CD14-positive monocyte (primary cell): Measurements from ENCODE around the gene CDK15. TPM values are rescaled to one million over a fixed set of nuclear protein-coding genes. Genes with fewer than 3 reads are reported as not detected.

ENCODE experiments used
- DNase-seq, 3 donors: peaks; one replicate each; pipeline ENCODE4 v3.0.0-alpha.2; 2011 to 2022
- H2AFZ ChIP-seq: 2 replicates; pipeline ENCODE4 v1.6.0; 2012; ENCODE audit warnings: mild to moderate bottlenecking, low read depth, low read length, inconsistent platforms; ENCODE audit not compliant: insufficient read depth, poor library complexity, severe bottlenecking
- H3K27ac ChIP-seq, 2 donors: 1 replicate in 1 of 2; 2 replicates in 1 of 2; pipeline ENCODE4 v1.5.1; 2012 to 2013; ENCODE audit warnings: low read length in 2 of 2, control low read depth in 1 of 2, inconsistent platforms in 1 of 2, low read depth in 1 of 2, mild to moderate bottlenecking in 1 of 2
- H3K27me3 ChIP-seq, 2 donors: one replicate each; pipeline versions ENCODE4 v1.6.0 to v1.6.1; 2011 to 2013; ENCODE audit warnings: low read length in 2 of 2; ENCODE audit not compliant: control insufficient read depth in 2 of 2, insufficient read depth in 2 of 2
- H3K36me3 ChIP-seq, 2 donors: replicated peaks in 1 of 2; 1 replicate in 1 of 2; 2 replicates in 1 of 2; pipeline versions ENCODE4 v1.5.1 to v1.6.1; 2012 to 2013; ENCODE audit warnings: low read length in 2 of 2, control low read depth in 1 of 2, inconsistent platforms in 1 of 2, mild to moderate bottlenecking in 1 of 2; ENCODE audit not compliant: insufficient read depth in 2 of 2, control insufficient read depth in 1 of 2
- H3K4me1 ChIP-seq, 2 donors: 1 replicate in 1 of 2; 2 replicates in 1 of 2; pipeline versions ENCODE4 v1.5.1 to v1.6.1; 2012 to 2013; ENCODE audit warnings: low read length in 2 of 2, control low read depth in 1 of 2, inconsistent platforms in 1 of 2, mild to moderate bottlenecking in 1 of 2, moderate library complexity in 1 of 2; ENCODE audit not compliant: insufficient read depth in 2 of 2, control insufficient read depth in 1 of 2
- H3K4me2 ChIP-seq: replicated peaks from 2 replicates; pipeline ENCODE3; 2012; ENCODE audit warnings: low read length, moderate library complexity, mild to moderate bottlenecking; ENCODE audit not compliant: poor library complexity, severe bottlenecking; ENCODE audit errors: extremely low read depth
- H3K4me3 ChIP-seq, 3 experiments: fragments of 200-600 bp in 1 of 3; sonication (generic) in 1 of 3; replicated peaks in 1 of 3; 1 replicate in 2 of 3; 2 replicates in 1 of 3; pipeline ENCODE4 v1.5.1; 2011 to 2013; ENCODE audit warnings: low read length in 3 of 3, mild to moderate bottlenecking in 3 of 3, control low read depth in 2 of 3, low read depth in 2 of 3, inconsistent platforms in 1 of 3, moderate library complexity in 1 of 3
- H3K79me2 ChIP-seq: 2 replicates; pipeline ENCODE4 v1.6.0; 2012; ENCODE audit warnings: mild to moderate bottlenecking, control low read depth, inconsistent platforms, low read length, moderate library complexity; ENCODE audit not compliant: insufficient read depth
- H3K9ac ChIP-seq: 2 replicates; pipeline ENCODE4 v1.6.0; 2017; ENCODE audit warnings: low read length, mild to moderate bottlenecking; ENCODE audit not compliant: insufficient read depth, poor library complexity, severe bottlenecking
- H3K9me3 ChIP-seq, 2 donors: replicated peaks in 1 of 2; 1 replicate in 1 of 2; 2 replicates in 1 of 2; pipeline versions ENCODE4 v1.5.1 to v1.6.1; 2012 to 2013; ENCODE audit warnings: low read length in 2 of 2, control low read depth in 1 of 2; ENCODE audit not compliant: control insufficient read depth in 1 of 2, insufficient read depth in 1 of 2
- H4K20me1 ChIP-seq: 2 replicates; pipeline ENCODE4 v1.6.0; 2012; ENCODE audit warnings: mild to moderate bottlenecking, low read length, control low read depth, moderate library complexity; ENCODE audit not compliant: insufficient read depth
- H3K27ac Mint-ChIP-seq, 7 donors: one replicate each; pipeline ENCODE4 v1.8.0; 2020; ENCODE audit warnings: mild to moderate bottlenecking in 7 of 7, mixed read lengths in 7 of 7, moderate library complexity in 6 of 7, inconsistent platforms in 2 of 7
- H3K27me3 Mint-ChIP-seq, 3 donors: one replicate each; pipeline ENCODE4 v1.8.0; 2021 to 2022; ENCODE audit warnings: low read depth in 3 of 3, mild to moderate bottlenecking in 3 of 3, mixed read lengths in 3 of 3, moderate library complexity in 3 of 3, inconsistent platforms in 1 of 3
- H3K36me3 Mint-ChIP-seq, 2 donors: one replicate each; pipeline ENCODE4 v1.8.0; 2020; ENCODE audit warnings: mixed read lengths in 2 of 2, inconsistent platforms in 1 of 2, mild to moderate bottlenecking in 1 of 2
- H3K4me1 Mint-ChIP-seq: one replicate; pipeline ENCODE4 v1.8.0; 2020; ENCODE audit warnings: mild to moderate bottlenecking, mixed read lengths
- H3K4me3 Mint-ChIP-seq, 2 donors: one replicate each; pipeline ENCODE4 v1.8.0; 2020; ENCODE audit warnings: mild to moderate bottlenecking in 2 of 2, mixed read lengths in 2 of 2, moderate library complexity in 1 of 2
- H3K9me3 Mint-ChIP-seq, 7 donors: one replicate each; pipeline ENCODE4 v1.8.0; 2020 to 2022; ENCODE audit warnings: mixed read lengths in 7 of 7, mild to moderate bottlenecking in 6 of 7, moderate library complexity in 6 of 7, inconsistent platforms in 2 of 7
- whole genome bisulfite sequencing: methylation state at CpG from one replicate; pipeline ENCODE4 v1.1.5; 2013; ENCODE audit warnings: missing lambda C conversion rate; ENCODE audit not compliant: insufficient coverage; 5-methylcytosine and 5-hydroxymethylcytosine counted together
- intact Hi-C, 2 donors: fragments of 100-400 bp; cut with micrococcal nuclease; formaldehyde crosslinking; loops; one replicate each; pipeline versions ENCODE4 v1.15.0 to v1.15.1; 2023
- polyA plus RNA-seq, 3 donors: library from polyadenylated mRNA; depleted of rRNA in 1 of 3; unstranded in 2 of 3; stranded (reverse) in 1 of 3; fragments of 300-500 nt in 2 of 3; fragments of >200 nt in 1 of 3; fragmentation: Illumina TruSeq in 2 of 3; gene quantifications; 1 replicate in 2 of 3; 2 replicates in 1 of 3; pipeline ENCODE4 v1.2.3, GENCODE V29; 2012 to 2021
- TF ChIP-seq, protein P1 (sequence below): fragments of 200-600 bp; IDR thresholded peaks from one replicate; pipeline ENCODE4 v1.8.0; 2022; ENCODE audit warnings: antibody characterized with exemption, mild to moderate bottlenecking

CDK15 gene
- polyA plus RNA-seq, 3 donors = not detected

GRCh38 chr2:201827621-201828020 lies 21.3 kb downstream of the CDK15 start:
- TF ChIP-seq, protein P1, sequence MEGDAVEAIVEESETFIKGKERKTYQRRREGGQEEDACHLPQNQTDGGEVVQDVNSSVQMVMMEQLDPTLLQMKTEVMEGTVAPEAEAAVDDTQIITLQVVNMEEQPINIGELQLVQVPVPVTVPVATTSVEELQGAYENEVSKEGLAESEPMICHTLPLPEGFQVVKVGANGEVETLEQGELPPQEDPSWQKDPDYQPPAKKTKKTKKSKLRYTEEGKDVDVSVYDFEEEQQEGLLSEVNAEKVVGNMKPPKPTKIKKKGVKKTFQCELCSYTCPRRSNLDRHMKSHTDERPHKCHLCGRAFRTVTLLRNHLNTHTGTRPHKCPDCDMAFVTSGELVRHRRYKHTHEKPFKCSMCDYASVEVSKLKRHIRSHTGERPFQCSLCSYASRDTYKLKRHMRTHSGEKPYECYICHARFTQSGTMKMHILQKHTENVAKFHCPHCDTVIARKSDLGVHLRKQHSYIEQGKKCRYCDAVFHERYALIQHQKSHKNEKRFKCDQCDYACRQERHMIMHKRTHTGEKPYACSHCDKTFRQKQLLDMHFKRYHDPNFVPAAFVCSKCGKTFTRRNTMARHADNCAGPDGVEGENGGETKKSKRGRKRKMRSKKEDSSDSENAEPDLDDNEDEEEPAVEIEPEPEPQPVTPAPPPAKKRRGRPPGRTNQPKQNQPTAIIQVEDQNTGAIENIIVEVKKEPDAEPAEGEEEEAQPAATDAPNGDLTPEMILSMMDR = no peak
- Histone ChIP-seq H3K27me3 (no peaks in the 10 kb centered on the region), H3K27ac (no peak overlapping the region), H3K9ac (no peak overlapping the region), H2AFZ (no peak overlapping the region), H3K79me2 (no peaks in the 10 kb centered on the region), H3K36me3 (no peaks in the 10 kb centered on the region), H4K20me1 (no peaks in the 10 kb centered on the region), H3K4me3 (no peak overlapping the region), H3K9me3 (no peaks in the 10 kb centered on the region), H3K4me2 (no peak overlapping the region), H3K4me1 (no peaks in the 10 kb centered on the region)
- Mint-ChIP-seq H3K9me3 (peaks cover 0 to 6% (median 0%) of the 10 kb centered on the region in 7 donors), H3K27ac (no peak overlapping the region), H3K27me3 (peaks cover 0 to 2% (median 1%) of the 10 kb centered on the region in 3 donors), H3K4me1 (peaks cover 3% of the 10 kb centered on the region), H3K4me3 (no peak overlapping the region), H3K36me3 (no peaks in the 10 kb centered on the region)
- WGBS = 100% methylated on average over 1 of the region's 3 CpGs
- no peak for DNase-seq
- intact Hi-C loops = no loop called here

GRCh38 chr2:201828220-201828619 lies 21.9 kb downstream of the CDK15 start:
- TF ChIP-seq, protein P1 = no peak
- DNase-seq = no peak
- no peak overlapping the region for H3K4me3 ChIP-seq
- no peak overlapping the region for H2AFZ ChIP-seq
- no peak overlapping the region for H3K4me2 ChIP-seq
- H3K27ac ChIP-seq = no peak overlapping the region
- H3K4me1 ChIP-seq = no peaks in the 10 kb centered on the region
- 92% methylated on average over 2 of the region's 2 CpGs for WGBS
- H3K36me3 Mint-ChIP-seq = no peaks in the 10 kb centered on the region
- no peaks in the 10 kb centered on the region for H3K36me3 ChIP-seq
- no peak overlapping the region for H3K27ac Mint-ChIP-seq
- no peaks in the 10 kb centered on the region for H4K20me1 ChIP-seq
- H3K27me3 ChIP-seq = no peaks in the 10 kb centered on the region
- H3K4me1 Mint-ChIP-seq = peaks cover 3% of the 10 kb centered on the region
- no peak overlapping the region for H3K9ac ChIP-seq
- H3K4me3 Mint-ChIP-seq = no peak overlapping the region
- H3K9me3 ChIP-seq = no peaks in the 10 kb centered on the region
- H3K9me3 Mint-ChIP-seq = peaks cover 0 to 6% (median 0%) of the 10 kb centered on the region in 7 donors
- intact Hi-C loops = no loop called here
- H3K27me3 Mint-ChIP-seq = peaks cover 0 to 2% (median 1%) of the 10 kb centered on the region in 3 donors
- H3K79me2 ChIP-seq = no peaks in the 10 kb centered on the region
